MM.1S (cell line): Measurements from ENCODE around the gene LGALS3BP.

Experiments used
- DNase-seq: peaks from one replicate; pipeline ENCODE4 v3.0.0-alpha.2; 2015
- H2AFZ ChIP-seq: fragments of 300-600 bp; sonication (generic); 2 replicates; pipeline ENCODE4 v1.6.0; 2016; ENCODE audit warnings: antibody characterized with exemption, low read length
- H3F3A ChIP-seq: fragments of 300-600 bp; sonication (generic); 2 replicates; pipeline ENCODE4 v1.6.1; 2016; ENCODE audit warnings: mild to moderate bottlenecking, antibody characterized with exemption, low read length, moderate library complexity, mixed read lengths; ENCODE audit not compliant: insufficient read depth
- H3K27ac ChIP-seq: fragments of 300-600 bp; sonication (generic); 2 replicates; pipeline ENCODE4 v1.5.1; 2016; ENCODE audit warnings: mild to moderate bottlenecking, low read length
- H3K27me3 ChIP-seq: fragments of 300-600 bp; sonication (generic); replicated peaks from 2 replicates; pipeline ENCODE4 v1.6.0; 2016; ENCODE audit warnings: low read length; ENCODE audit not compliant: insufficient read depth
- H3K36me3 ChIP-seq: fragments of 300-600 bp; sonication (generic); replicated peaks from 2 replicates; pipeline ENCODE4 v1.6.1; 2016; ENCODE audit warnings: mild to moderate bottlenecking, low read length, mixed read lengths; ENCODE audit not compliant: insufficient read depth
- H3K4me1 ChIP-seq: fragments of 300-600 bp; sonication (generic); 2 replicates; pipeline ENCODE4 v1.6.1; 2016; ENCODE audit warnings: low read length, mixed read lengths
- H3K4me2 ChIP-seq: fragments of 300-600 bp; sonication (generic); 2 replicates; pipeline ENCODE4 v1.6.0; 2016; ENCODE audit warnings: low read depth, low read length
- H3K4me3 ChIP-seq: fragments of 300-600 bp; sonication (generic); 2 replicates; pipeline ENCODE4 v1.5.1; 2016; ENCODE audit warnings: low read length, mixed read lengths
- H3K79me2 ChIP-seq: fragments of 300-600 bp; sonication (generic); 2 replicates; pipeline ENCODE4 v1.6.1; 2016; ENCODE audit warnings: mixed run types, low read length, mixed read lengths
- H3K9ac ChIP-seq: fragments of 300-600 bp; sonication (generic); 2 replicates; pipeline ENCODE4 v1.6.1; 2016; ENCODE audit warnings: low read length, mixed read lengths
- H3K9me2 ChIP-seq: fragments of 300-600 bp; sonication (generic); replicated peaks from 2 replicates; pipeline ENCODE4 v1.6.1; 2016; ENCODE audit warnings: mild to moderate bottlenecking, low read length, mixed read lengths; ENCODE audit not compliant: insufficient read depth
- H3K9me3 ChIP-seq: fragments of 300-600 bp; sonication (generic); replicated peaks from 2 replicates; pipeline ENCODE4 v1.6.1; 2016; ENCODE audit warnings: mild to moderate bottlenecking, low read length, mixed read lengths; ENCODE audit not compliant: insufficient read depth
- H4K20me1 ChIP-seq: fragments of 300-600 bp; sonication (generic); 2 replicates; pipeline ENCODE4 v1.6.1; 2016; ENCODE audit warnings: mild to moderate bottlenecking, low read length, moderate library complexity, mixed read lengths; ENCODE audit not compliant: insufficient read depth
- EZH2 ChIP-seq: fragments of 300-600 bp; sonication (generic); optimal IDR thresholded peaks from 2 replicates; pipeline ENCODE3; 2017; ENCODE audit warnings: low read depth, mild to moderate bottlenecking, antibody characterized with exemption, low read length, mixed read lengths
- EZH2phosphoT487 ChIP-seq: fragments of 300-600 bp; sonication (generic); IDR thresholded peaks from 2 replicates; pipeline ENCODE4 v1.6.1; 2018; ENCODE audit warnings: antibody characterized with exemption, low read length
- TF ChIP-seq, protein P1 (sequence below): fragments of 300-600 bp; sonication (generic); IDR thresholded peaks from 2 replicates; pipeline ENCODE4 v1.5.1; 2016; ENCODE audit warnings: antibody characterized with exemption, low read length, mixed read lengths

LGALS3BP gene

GRCh38 chr17:79007504-79008381 lies 28.0 kb upstream of the LGALS3BP start:
- Histone ChIP-seq H3K4me2 (peak overlapping the region; percentile 80; the same call in 1 of the 2 replicates), H3K79me2 (peaks cover 58% of the 10 kb centered on the region), H4K20me1 (no peaks in the 10 kb centered on the region), H3K27ac (no peak overlapping the region), H3K9ac (no peak overlapping the region), H3K9me2 (no peaks in the 10 kb centered on the region), H3K36me3 (no peaks in the 10 kb centered on the region), H3F3A (no peaks in the 10 kb centered on the region), H3K9me3 (no peaks in the 10 kb centered on the region), H3K4me1 (peaks cover 8% of the 10 kb centered on the region; the same call in 1 of the 2 replicates), H2AFZ (no peak overlapping the region), H3K4me3 (no peak overlapping the region), H3K27me3 (peaks cover 8% of the 10 kb centered on the region)
- DNase-seq = no peak
- no peak for TF ChIP-seq EZH2phosphoT487
- no peak for TF ChIP-seq EZH2

- TF ChIP-seq EZH2phosphoT487 (no peak), EZH2 (no peak)
- TF ChIP-seq, protein P1, sequence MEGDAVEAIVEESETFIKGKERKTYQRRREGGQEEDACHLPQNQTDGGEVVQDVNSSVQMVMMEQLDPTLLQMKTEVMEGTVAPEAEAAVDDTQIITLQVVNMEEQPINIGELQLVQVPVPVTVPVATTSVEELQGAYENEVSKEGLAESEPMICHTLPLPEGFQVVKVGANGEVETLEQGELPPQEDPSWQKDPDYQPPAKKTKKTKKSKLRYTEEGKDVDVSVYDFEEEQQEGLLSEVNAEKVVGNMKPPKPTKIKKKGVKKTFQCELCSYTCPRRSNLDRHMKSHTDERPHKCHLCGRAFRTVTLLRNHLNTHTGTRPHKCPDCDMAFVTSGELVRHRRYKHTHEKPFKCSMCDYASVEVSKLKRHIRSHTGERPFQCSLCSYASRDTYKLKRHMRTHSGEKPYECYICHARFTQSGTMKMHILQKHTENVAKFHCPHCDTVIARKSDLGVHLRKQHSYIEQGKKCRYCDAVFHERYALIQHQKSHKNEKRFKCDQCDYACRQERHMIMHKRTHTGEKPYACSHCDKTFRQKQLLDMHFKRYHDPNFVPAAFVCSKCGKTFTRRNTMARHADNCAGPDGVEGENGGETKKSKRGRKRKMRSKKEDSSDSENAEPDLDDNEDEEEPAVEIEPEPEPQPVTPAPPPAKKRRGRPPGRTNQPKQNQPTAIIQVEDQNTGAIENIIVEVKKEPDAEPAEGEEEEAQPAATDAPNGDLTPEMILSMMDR = no peak
- Histone ChIP-seq H3K9ac (no peak overlapping the region), H3K36me3 (no peaks in the 10 kb centered on the region), H3K9me2 (no peaks in the 10 kb centered on the region), H3K27ac (no peak overlapping the region), H3K9me3 (no peaks in the 10 kb centered on the region), H3K4me2 (no peak overlapping the region), H4K20me1 (no peaks in the 10 kb centered on the region), H3K27me3 (peaks cover 2% of the 10 kb centered on the region), H3K4me1 (peaks cover 8% of the 10 kb centered on the region; the same call in 1 of the 2 replicates), H3K4me3 (no peak overlapping the region), H3F3A (no peaks in the 10 kb centered on the region), H2AFZ (no peak overlapping the region), H3K79me2 (peaks cover 66% of the 10 kb centered on the region)
- DNase-seq = no peak
These were observed 27.2 kb upstream of the LGALS3BP start for GRCh38 chr17:79006794-79007503.

GRCh38 chr17:79006046-79006445 lies 26.3 kb upstream of the LGALS3BP start:
- H3K4me2 ChIP-seq = no peak overlapping the region
- H3K79me2 ChIP-seq = peaks cover 75% of the 10 kb centered on the region
- no peaks in the 10 kb centered on the region for H3K27me3 ChIP-seq
- no peaks in the 10 kb centered on the region for H3F3A ChIP-seq
- no peak overlapping the region for H3K4me3 ChIP-seq
- TF ChIP-seq EZH2 = no peak
- no peak for TF ChIP-seq EZH2phosphoT487
- TF ChIP-seq, protein P1 = no peak
- DNase-seq = no peak
- H3K9me2 ChIP-seq = no peaks in the 10 kb centered on the region
- H4K20me1 ChIP-seq = no peaks in the 10 kb centered on the region
- H2AFZ ChIP-seq = no peak overlapping the region
- no peak overlapping the region for H3K27ac ChIP-seq
- peaks cover 8% of the 10 kb centered on the region; the same call in 1 of the 2 replicates for H3K4me1 ChIP-seq
- no peaks in the 10 kb centered on the region for H3K9me3 ChIP-seq
- no peak overlapping the region for H3K9ac ChIP-seq
- no peaks in the 10 kb centered on the region for H3K36me3 ChIP-seq
